SH-SY5Y (cell line): Measurements from ENCODE around the gene ITIH6.

Experiments used
- GATA2 ChIP-seq: IDR thresholded peaks from 2 replicates; pipeline ENCODE4 v1.6.1; 2011; ENCODE audit warnings: mild to moderate bottlenecking, low read depth, low read length
- GATA3 ChIP-seq: IDR thresholded peaks from 2 replicates; pipeline ENCODE4 v1.6.1; 2011; ENCODE audit warnings: low read depth, mild to moderate bottlenecking, low read length, moderate library complexity

Gene ITIH6

DNA sequence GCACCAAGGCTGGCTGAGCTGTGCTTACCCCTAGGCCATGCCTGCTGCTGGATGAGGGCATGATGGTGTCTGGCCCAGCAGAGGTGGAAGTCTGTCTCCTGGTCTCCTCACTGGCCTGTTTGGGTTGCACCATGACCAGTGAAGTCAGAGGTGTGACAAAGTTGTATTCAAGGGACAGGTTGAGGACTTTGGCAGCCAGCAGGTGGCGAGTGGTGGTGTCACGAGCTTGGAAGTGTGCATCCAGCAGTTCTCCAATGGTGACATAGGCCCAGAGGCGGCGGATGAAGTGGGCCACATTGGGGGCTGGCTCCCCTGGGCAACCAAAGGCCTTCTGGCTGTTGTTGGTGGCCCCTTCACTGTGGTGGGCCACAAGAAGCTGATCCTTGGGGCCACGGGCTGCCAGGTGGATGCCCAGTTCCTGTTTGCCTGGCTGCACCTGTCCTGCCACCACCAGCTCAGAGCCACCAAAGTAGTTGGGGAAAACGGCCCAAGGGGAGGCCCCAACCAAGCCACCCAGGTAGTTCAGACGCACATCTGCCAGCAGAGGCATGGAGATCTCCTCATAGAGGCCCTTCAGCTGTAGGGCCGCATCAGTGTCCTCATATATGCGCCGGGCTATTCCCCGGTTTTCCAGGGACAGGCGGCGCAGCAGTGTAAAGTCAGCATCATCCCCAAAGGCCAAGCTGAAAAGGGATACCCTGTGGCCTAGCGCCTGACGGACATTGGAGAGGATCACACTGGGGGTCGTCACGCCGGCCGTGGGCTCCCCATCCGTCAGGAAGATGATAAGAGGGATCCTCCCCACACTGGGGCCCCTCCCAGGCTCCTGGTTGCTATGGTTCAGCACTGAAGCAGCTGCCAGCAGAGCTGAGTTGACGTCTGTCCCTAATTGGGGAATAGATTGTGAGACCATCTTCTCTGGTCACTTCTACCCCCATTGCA lies 39.7 kb downstream of the ITIH6 start:
- TF ChIP-seq GATA2 (no peak), GATA3 (no peak)

DNA sequence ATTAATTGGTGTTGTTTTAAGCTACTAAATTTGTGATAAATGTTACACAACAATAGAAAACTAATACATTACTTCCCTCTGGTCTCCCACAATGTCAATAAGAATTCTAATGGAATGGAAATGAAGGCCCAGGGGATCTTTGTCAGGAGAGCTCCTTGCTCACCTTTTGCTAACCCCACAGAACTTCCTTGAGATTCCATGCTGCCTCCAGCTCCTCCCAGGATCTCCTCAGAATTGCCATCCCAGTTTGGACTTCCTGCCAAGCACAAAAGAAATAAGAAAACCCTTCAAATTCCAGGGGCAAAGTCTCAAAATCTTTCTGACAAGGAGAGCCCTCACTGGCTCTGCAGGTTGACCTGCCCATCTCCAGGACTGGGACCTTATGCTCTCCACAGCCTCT lies 43.2 kb downstream of the ITIH6 start:
- TF ChIP-seq GATA3: no peak
- no peak for TF ChIP-seq GATA2

DNA sequence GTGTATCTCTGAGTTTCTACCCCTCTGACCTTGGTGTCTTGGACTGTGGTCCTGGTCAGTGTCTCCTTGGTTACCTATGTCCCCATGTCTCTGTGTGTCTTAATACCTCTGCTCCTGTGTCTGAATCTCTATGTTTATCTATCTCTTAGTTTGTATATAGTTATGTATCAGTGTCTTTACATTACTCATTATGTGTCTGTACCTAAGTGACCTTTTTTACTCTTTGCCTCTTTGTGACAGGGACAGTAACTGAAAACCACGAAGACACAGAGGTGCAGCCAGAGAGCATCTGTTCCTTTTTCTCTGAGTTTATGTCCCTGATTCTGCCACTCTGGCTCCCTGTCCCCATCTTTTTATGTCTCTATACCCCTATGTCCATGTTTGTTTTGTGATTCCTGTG lies 49.4 kb downstream of the ITIH6 start:
- TF ChIP-seq GATA2 (no peak), GATA3 (no peak)

DNA sequence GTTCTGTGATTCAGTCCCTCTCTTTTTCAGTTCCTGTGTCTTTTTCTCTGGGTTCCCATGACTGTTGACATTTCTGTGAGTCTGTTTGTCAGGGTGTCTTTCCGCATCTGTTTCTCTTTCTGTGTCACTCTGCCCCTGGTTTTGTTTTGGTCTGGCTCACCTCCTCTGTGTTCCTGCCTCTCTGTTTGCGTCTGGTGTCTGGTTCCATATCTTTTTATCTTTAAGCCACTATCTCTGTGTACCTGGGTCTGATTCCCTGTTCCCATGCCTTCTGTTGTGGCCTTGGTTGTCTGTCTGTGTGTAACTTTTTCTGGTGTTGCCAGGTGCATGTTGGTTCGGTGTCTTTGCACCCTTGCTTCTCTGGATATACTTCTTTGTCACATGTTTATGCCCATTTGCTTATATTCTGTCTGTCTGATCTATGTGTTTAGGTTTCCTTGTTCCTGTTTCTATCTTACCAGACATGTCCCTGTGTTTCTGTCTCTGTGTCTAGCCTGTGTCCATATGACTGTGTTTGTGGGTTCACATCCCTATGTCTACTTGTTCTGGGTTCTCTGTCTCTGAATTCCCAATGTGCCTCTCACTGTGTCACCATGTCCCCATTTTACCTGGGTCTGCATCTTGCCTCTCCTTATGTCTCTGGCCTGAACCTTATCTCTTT lies 50.2 kb downstream of the ITIH6 start:
- TF ChIP-seq GATA2 (peak; percentile 72), GATA3 (0 out of 2 replicates have a peak, but pooled peaks have one; percentile 25)

DNA sequence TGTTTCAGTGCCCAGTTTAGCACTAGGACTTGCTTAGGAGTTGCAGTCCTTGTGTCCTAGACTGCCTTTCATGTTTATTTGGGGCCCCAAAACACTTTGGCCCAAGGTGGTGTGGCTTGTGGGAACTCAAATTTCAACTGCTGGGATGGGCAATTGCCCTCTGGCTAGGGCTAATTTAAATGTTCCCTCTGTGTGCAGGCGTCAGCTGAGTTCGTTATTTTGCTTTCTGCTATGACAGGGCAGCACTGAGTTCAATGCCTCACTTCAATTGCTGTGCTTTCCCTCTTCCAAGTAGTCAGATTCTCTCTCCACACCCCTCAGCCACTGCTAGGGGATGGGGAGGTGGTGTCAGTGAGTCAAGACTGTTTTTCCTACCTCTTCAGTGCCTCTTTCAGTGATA lies 51.1 kb downstream of the ITIH6 start:
- TF ChIP-seq GATA2 (no peak), GATA3 (no peak)

DNA sequence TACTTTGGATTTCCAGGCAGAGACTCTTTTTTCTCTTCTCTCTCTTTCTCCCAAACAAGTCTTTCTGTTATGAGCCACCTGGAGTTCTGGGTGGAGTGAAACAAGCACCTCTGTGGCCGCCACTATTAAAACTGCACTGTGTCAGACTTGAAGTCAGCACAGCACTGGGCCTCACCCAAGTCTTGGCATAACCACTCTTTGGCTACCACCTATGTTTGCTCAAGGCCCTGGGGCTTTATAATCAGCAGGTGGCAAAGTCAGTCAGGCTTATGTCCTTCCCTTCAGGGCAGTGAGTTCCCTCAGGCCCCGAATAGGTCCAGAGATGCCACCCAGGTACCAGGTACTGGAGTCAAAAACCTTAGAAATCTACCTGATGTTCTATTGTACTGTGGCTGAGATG lies 52.4 kb downstream of the ITIH6 start:
- TF ChIP-seq GATA3 (no peak), GATA2 (no peak)

DNA sequence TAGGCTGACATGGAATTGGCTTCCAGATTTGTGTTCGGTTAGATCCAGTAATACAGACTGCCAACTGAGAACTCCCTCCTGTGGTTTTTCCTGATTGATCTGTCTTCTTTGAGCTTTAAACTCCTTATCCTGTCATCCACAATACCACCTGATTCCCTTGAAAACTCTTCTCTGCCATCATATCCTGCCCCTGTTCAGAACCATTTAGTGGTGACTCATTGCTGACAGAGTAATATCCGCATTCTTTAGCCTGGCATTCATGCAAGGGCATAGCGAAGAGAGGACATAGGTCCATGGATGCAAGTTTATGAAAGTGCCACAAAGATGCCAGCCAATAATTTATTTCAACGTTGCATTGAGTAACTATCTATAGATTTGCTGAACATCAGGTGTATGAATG lies 76.6 kb downstream of the ITIH6 start:
- TF ChIP-seq GATA3 (no peak), GATA2 (no peak)

DNA sequence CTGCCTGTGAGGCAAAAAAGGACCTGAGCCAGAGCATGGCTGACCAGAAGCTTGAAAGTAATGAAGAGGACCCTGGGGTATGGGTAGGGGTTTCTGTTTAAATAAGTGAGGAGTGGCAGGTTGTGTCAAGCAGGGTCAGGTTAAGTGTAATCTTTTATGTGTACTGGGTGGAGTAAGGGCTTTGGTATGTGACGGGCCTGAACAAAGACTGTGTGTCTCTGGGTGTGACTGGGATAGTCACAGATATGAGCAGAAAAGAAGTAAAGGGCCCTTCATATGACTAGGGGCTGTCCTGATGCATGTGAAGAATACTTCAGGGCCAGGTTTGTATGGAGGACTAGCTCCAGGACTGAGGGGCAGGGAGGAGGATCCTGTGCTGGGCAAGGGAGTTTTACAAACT lies 82.4 kb downstream of the ITIH6 start:
- TF ChIP-seq GATA3 (no peak), GATA2 (no peak)

DNA sequence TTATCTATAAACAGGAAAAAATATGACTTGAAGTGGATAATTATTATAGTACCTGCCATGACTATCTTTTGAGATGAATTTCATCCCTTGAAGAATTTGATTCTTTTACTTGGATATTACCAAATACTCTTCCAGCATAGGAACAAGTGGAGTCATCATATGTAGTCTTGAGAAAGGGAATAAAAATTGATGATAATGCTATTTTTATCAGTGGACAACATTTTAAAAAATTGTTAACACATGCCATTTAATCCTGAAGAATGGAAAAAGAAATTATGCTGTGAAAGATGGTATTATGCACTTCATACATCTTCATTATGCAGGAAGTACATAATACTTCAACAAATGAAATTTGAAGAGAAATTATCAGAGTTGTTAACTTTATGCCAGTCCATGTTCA lies 83.6 kb downstream of the ITIH6 start:
- no peak for TF ChIP-seq GATA2
- no peak for TF ChIP-seq GATA3

DNA sequence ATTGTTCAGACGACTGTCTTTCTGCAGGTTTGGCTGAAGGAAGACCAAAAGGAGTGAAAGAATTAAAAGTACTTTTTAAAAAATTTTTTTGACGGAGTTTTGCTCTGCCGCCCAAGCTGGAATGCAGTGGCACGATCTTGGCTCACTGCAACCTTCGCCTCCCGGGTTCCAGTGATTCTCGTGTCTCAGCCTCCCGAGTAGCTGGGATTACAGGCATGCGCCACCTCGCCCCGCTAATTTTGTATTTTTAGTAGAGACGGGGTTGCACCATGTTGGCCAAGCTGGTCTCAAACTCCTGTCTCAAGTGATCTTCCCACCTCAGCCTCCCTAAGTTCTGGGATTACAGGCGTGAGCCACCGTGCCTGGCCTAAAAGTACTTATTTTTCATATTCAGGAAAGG lies 86.3 kb downstream of the ITIH6 start:
- no peak for TF ChIP-seq GATA2
- TF ChIP-seq GATA3: no peak

DNA sequence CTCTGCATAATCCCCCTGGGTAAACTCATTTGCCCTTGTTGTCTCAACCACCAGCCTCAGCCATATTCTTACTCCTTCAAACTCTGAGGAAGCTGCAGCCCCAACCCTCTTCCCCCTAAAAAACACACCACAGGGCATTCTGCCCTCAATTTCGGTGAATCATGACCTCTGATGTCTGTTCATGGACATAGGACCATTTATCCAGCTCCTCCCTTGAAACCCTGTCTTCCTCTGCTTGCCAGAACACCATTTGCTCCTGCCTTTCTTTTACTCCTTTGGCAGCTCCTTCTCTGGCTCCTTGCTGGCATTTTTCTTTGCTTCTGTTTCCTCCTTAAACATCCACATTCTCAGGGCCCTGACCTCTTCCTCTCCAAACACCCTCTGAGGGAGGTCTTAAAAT lies 87.1 kb downstream of the ITIH6 start:
- TF ChIP-seq GATA2: no peak

DNA sequence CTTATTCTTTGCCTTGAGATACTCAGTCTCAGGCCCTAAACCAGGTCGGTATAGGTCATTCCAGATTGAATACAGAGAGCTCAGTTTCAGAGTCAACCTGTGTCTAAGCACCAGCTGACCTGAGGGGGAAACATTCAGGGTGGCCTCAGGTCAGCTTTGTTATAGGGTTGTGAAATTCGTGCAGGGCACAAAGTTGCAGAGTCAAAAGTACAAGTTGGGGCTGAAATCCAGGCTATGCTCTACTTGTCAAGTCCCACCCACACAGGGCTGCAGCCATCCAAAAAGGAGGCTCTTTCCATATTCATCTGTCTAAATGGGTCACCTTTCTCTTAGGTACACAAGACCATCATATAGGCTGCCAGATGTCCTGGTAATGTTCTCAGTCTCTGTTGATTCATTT lies 89.7 kb downstream of the ITIH6 start:
- no peak for TF ChIP-seq GATA3
- TF ChIP-seq GATA2: no peak
